Jurkat, Clone E6-1 (cell line): Measurements from ENCODE around the gene CYTH3.
"Not testable (repeated sequence)": the region's sequence is repeated elsewhere in the genome, so short reads cannot be mapped to it uniquely, and the experiment has no call there.

Experiments used
- DNase-seq: peaks from one replicate; pipeline ENCODE4 v3.0.0-alpha.2; 2011; ENCODE audit warnings: low read depth, low spot score
- H3K4me3 ChIP-seq: 2 replicates; pipeline ENCODE4 v1.5.1; 2011; ENCODE audit warnings: mild to moderate bottlenecking, low read length, control low read depth, moderate library complexity

Gene CYTH3

GRCh38 chr7:6162650-6163366 lies 109.6 kb downstream of the CYTH3 start:
- no peak overlapping the region for H3K4me3 ChIP-seq
- no peak for DNase-seq

GRCh38 chr7:6162331-6162620 lies 110.1 kb downstream of the CYTH3 start:
- H3K4me3 ChIP-seq = no peak overlapping the region
- no peak for DNase-seq

GRCh38 chr7:6161463-6162330 lies 110.7 kb downstream of the CYTH3 start:
- DNase-seq = peak; percentile 27
- H3K4me3 ChIP-seq = no peak overlapping the region

- DNase-seq = no peak
These were observed 112.2 kb downstream of the CYTH3 start for GRCh38 chr7:6160191-6160623.

GRCh38 chr7:6159524-6160031 lies 112.8 kb downstream of the CYTH3 start:
- H3K4me3 ChIP-seq = no peak overlapping the region
- no peak for DNase-seq

More at GRCh38 chr7:6160191-6160623, 112.2 kb downstream of the CYTH3 start:
- no peak overlapping the region for H3K4me3 ChIP-seq

GRCh38 chr7:6159097-6159483 lies 113.3 kb downstream of the CYTH3 start:
- DNase-seq = no peak
- H3K4me3 ChIP-seq = no peak overlapping the region

- no peak for DNase-seq
- H3K4me3 ChIP-seq = no peak overlapping the region
These were observed 113.9 kb downstream of the CYTH3 start for GRCh38 chr7:6158424-6159096.

GRCh38 chr7:6157685-6158423 lies 114.6 kb downstream of the CYTH3 start:
- no peak for DNase-seq
- H3K4me3 ChIP-seq = no peak overlapping the region

- DNase-seq = no peak
- H3K4me3 ChIP-seq = no peak overlapping the region
These were observed 115.7 kb downstream of the CYTH3 start for GRCh38 chr7:6156734-6157133.

- no peak overlapping the region for H3K4me3 ChIP-seq
- no peak for DNase-seq
These were observed 116.8 kb downstream of the CYTH3 start for GRCh38 chr7:6155596-6155995.

- H3K4me3 ChIP-seq = no peak overlapping the region
- no peak for DNase-seq
These were observed 117.7 kb downstream of the CYTH3 start for GRCh38 chr7:6154542-6155404.

- H3K4me3 ChIP-seq = no peak overlapping the region
- no peak for DNase-seq
These were observed 118.5 kb downstream of the CYTH3 start for GRCh38 chr7:6153646-6154541.

- DNase-seq = no peak
- H3K4me3 ChIP-seq = no peak overlapping the region
These were observed 120.3 kb downstream of the CYTH3 start for GRCh38 chr7:6151994-6152735.

GRCh38 chr7:6151527-6151926 lies 120.9 kb downstream of the CYTH3 start:
- not testable (repeated sequence) for DNase-seq, H3K4me3 ChIP-seq

- no peak for DNase-seq
- no peak overlapping the region for H3K4me3 ChIP-seq
These were observed 122.4 kb downstream of the CYTH3 start for GRCh38 chr7:6149996-6150395.

- H3K4me3 ChIP-seq = no peak overlapping the region
- no peak for DNase-seq
These were observed 123.6 kb downstream of the CYTH3 start for GRCh38 chr7:6148724-6149360.
